GM13977 (cell line): ENCODE results near the gene ADGRD2.

ENCODE experiments used
- DNase-seq: peaks from one replicate; pipeline ENCODE4 v3.0.0; 2012; ENCODE audit warnings: low spot score
- CTCF ChIP-seq: IDR thresholded peaks from 2 replicates; pipeline ENCODE4 v1.5.1; 2012; ENCODE audit warnings: mild to moderate bottlenecking, control low read depth; ENCODE audit not compliant: insufficient read depth; ENCODE audit errors: extremely low read depth, missing control alignments
- in situ Hi-C: fragments of 300-500 bp; cut with MboI; formaldehyde crosslinking; loops from one replicate; pipeline ENCODE4 v1.12.0; 2022; ENCODE audit warnings: low sequenced_read_pairs, low pct_unique_long_range_greater_than_20kb, mixed read lengths, inconsistent platforms; ENCODE audit not compliant: unreplicated experiment

Gene ADGRD2

GRCh38 chr9:124506433-124506832 lies 56.2 kb downstream of the ADGRD2 start:
- in situ Hi-C loops = no loop called here
- DNase-seq = no peak
- TF ChIP-seq CTCF = no peak

DNA sequence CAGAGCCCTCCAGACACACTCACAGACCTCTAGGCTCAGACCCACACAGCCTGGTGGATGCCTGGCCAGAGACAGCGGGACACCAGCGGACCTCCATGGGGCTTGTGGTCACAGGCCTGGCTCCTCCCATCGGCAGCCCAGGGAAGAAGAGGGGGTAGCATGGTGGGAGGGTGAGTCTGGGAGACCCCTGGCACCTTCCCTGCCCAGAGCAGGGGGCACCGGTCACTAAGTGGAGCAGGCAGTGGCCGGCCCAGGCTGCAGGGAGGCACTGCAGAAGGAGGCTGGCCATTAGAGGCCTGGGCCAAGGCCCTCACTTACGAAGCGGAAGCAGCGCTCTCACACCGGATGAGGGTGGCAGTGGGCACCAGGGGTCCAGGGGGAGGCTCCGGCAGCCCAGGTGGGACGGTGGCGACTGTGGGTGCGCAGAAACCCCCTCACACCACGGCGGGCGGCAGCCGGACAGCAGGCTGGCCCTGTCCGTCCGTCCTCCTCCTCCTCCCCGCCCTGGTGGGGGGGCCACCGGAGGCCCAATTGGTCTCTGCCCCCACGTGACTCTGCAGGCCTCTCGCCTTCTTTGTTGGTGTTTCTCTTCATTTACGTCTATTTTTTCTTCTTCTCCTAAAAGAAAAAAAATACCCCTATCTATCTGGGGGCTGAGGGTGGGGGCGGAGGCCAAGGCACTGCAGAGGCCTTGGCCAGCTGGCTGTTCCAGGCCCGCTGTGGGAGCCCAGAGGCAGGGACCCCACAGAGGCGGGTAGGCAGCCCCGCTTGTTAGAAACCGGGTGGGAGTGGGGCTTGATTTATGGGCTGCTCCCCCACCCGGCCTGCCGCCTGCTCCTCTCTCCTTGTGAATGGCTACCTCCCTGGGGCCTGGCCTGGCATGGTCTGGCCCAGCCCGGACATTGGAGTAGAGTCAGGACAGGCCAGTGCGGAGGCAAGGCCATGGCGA lies 57.0 kb downstream of the ADGRD2 start, which contains the start of gene NR5A1:
Gene NR5A1 (minus strand): TSS at position 469 of the 949 bp plus-strand sequence. CDS start 4,004 bp downstream, outside the sequence.
- in situ Hi-C loops = no loop called here
- no peak for TF ChIP-seq CTCF

GRCh38 chr9:124507880-124508423 lies 57.7 kb downstream of the ADGRD2 start:
- no peak for TF ChIP-seq CTCF
- in situ Hi-C loops = no loop called here
- peak; percentile 28 for DNase-seq

More for the DNA sequence above, 57.0 kb downstream of the ADGRD2 start, which contains the start of gene NR5A1:
- DNase-seq = no peak

DNA sequence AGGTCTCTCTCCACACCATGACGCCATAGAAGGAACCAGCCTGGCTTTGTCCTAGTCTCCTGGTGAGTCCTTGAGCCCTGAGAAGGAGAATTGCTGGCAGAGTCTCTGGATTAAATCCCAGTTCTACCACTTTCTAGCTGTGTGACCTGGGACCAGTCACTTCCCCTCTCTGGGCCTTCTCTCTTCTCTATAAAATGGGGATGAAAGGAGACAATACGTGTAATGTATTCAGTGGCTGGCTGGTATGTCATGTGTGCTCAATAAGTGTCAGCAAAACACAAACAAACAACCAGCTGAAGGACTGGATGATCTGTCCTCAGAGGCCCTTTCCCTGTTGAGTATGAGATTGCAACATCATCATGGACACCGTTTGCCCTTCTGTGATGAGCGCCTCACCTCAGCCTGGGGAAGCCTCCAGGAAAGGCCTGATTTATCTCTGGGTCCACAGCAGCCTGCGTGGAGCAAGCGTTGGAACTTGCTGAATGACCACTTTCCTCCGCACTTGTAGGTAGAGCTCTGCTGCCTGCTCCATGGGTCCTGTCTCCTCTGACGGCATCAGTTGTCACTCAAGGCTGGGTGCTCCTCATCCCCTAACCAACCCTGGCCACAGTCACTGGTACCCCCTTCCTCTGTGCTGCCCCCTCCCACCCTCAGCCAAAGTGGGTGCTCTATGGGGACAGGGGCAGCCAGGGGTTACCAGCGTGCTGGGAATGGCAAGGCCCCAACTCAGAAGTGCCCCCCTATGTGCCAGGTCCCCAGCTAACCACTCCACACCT lies 60.6 kb downstream of the ADGRD2 start:
- in situ Hi-C loops = no loop called here
- no peak for TF ChIP-seq CTCF
- peak; percentile 21 for DNase-seq

- DNase-seq = peak; percentile 23
- in situ Hi-C loops = no loop called here
- no peak for TF ChIP-seq CTCF
Measured at GRCh38 chr9:124511426-124511840, 61.2 kb downstream of the ADGRD2 start.

GRCh38 chr9:124511891-124512805 lies 61.9 kb downstream of the ADGRD2 start:
- in situ Hi-C loops = no loop called here
- peak; percentile 34 for DNase-seq

More at GRCh38 chr9:124511891-124512805, 61.9 kb downstream of the ADGRD2 start:
- TF ChIP-seq CTCF = no peak
